Spleen (tissue), 11 donors: ENCODE results near the gene HDDC2. TPM values are rescaled to one million over a fixed set of nuclear protein-coding genes. Genes with fewer than 3 reads are reported as not detected.

Experiments
- DNase-seq: peaks from one replicate; pipeline ENCODE4 v3.0.0-alpha.2; 2020
- H3K27ac ChIP-seq, 8 donors: fragments of 200-600 bp; sonication (generic) in 7 of 8; 1 replicate in 4 of 8; 2 replicates in 4 of 8; pipeline versions ENCODE4 v1.5.0 to v1.8.0; 2016 to 2021; ENCODE audit warnings: inconsistent platforms in 4 of 8, mild to moderate bottlenecking in 4 of 8, moderate library complexity in 1 of 8
- H3K27me3 ChIP-seq, 7 donors: fragments of 200-600 bp; sonication (generic) in 6 of 7; replicated peaks in 1 of 7; 1 replicate in 4 of 7; 2 replicates in 3 of 7; pipeline versions ENCODE4 v1.5.0 to v1.8.0; 2016 to 2021; ENCODE audit warnings: inconsistent platforms in 3 of 7, mild to moderate bottlenecking in 1 of 7
- H3K36me3 ChIP-seq, 6 donors: fragments of 200-600 bp; sonication (generic) in 5 of 6; 1 replicate in 4 of 6; 2 replicates in 2 of 6; pipeline versions ENCODE4 v1.5.0 to v1.8.0; 2016 to 2021; ENCODE audit warnings: inconsistent platforms in 2 of 6
- H3K4me1 ChIP-seq, 6 donors: fragments of 200-600 bp; sonication (generic) in 5 of 6; 1 replicate in 3 of 6; 2 replicates in 3 of 6; pipeline versions ENCODE4 v1.5.0 to v1.8.0; 2016 to 2021; ENCODE audit warnings: inconsistent platforms in 3 of 6
- H3K4me3 ChIP-seq, 8 donors: fragments of 200-600 bp; sonication (generic) in 7 of 8; 1 replicate in 4 of 8; 2 replicates in 4 of 8; pipeline versions ENCODE4 v1.5.0 to v1.8.0; 2016 to 2021; ENCODE audit warnings: inconsistent platforms in 4 of 8, mild to moderate bottlenecking in 4 of 8, moderate library complexity in 2 of 8
- H3K9me3 ChIP-seq, 8 donors: fragments of 200-600 bp; sonication (generic) in 7 of 8; 1 replicate in 4 of 8; 2 replicates in 4 of 8; pipeline versions ENCODE4 v1.5.0 to v1.8.0; 2016 to 2021; ENCODE audit warnings: inconsistent platforms in 4 of 8
- CTCF ChIP-seq, 11 experiments: fragments of 200-600 bp in 7 of 11; fragments of 450-650 bp in 4 of 11; sonication (generic) in 4 of 11; IDR thresholded peaks in 8 of 11; conservative IDR thresholded peaks in 3 of 11; 1 replicate in 7 of 11; 2 replicates in 4 of 11; pipeline versions ENCODE4 v1.4.0 to v1.8.0; 2016 to 2021; ENCODE audit warnings: antibody characterized with exemption in 11 of 11, inconsistent platforms in 4 of 11, mild to moderate bottlenecking in 1 of 11
- POLR2A ChIP-seq, 3 donors: fragments of 450-650 bp; IDR thresholded peaks; one replicate each; pipeline ENCODE4 v1.5.1; 2017; ENCODE audit warnings: antibody characterized with exemption in 3 of 3, mild to moderate bottlenecking in 1 of 3
- POLR2AphosphoS5 ChIP-seq, 3 donors: sonication (generic); formaldehyde crosslinking; IDR thresholded peaks; one replicate each; pipeline ENCODE4 v1.5.1; 2017; ENCODE audit warnings: antibody characterized with exemption in 3 of 3
- WGBS, 5 donors: extraction: QIAGEN DNeasy Blood & Tissue Kit in 3 of 5; methylation state at CpG; one replicate each; pipeline versions ENCODE4 v1.1.5 to v1.1.7; 2013 to 2018; 5-methylcytosine and 5-hydroxymethylcytosine counted together
- intact Hi-C: fragments of 100-400 bp; cut with DNase I; formaldehyde crosslinking; loops from one replicate; pipeline ENCODE4 v1.15.0; 2023; ENCODE audit warnings: low total_unique reads
- polyA plus RNA-seq, 3 donors: library from polyadenylated mRNA; stranded (reverse); fragments of 200-250 nt; gene quantifications; one replicate each; pipeline ENCODE4 v1.2.1, GENCODE V29; 2013
- total RNA-seq, 7 donors: library from RNA; depleted of rRNA in 3 of 7; stranded (reverse); fragments of >200 nt in 3 of 7; fragmentation: NEBNext Ultra II Directional in 4 of 7; extraction: Animal tissue kit (Norgen Biotek cat#: 25700) in 4 of 7; gene quantifications; one replicate each; pipeline versions ENCODE4 v1.1.0 to v1.2.1, GENCODE V29; 2016 to 2021
- donor health status: healthy with polysubstance abuse.
- donor health status: DM: no; HTN: no; CAD: no; lungs with moderate emphysema.
- donor health status: DM: no; HTN: no; CAD: no.
- donor health status: Bipolar disorder and iron deficiency.
- donor health status: healthy.
- donor health status: DM: no; HTN: no; CAD: no.
- donor health status: DM: yes; HTN: yes; CAD: no.

Gene HDDC2
- total and polyA plus RNA-seq, 10 donors, result 22.4 to 68.7 (median 38.7) TPM

- peak overlapping the region in 7 of 8 donors; percentile 9 to 94 (median 91) for H3K27ac ChIP-seq
- no peak overlapping the region for H3K4me3 ChIP-seq
- H3K36me3 ChIP-seq, result peaks cover 0 to 20% (median 5%) of the 10 kb centered on the region in 6 donors
- no peaks in the 10 kb centered on the region for H3K27me3 ChIP-seq
- intact Hi-C loops, result loop anchor here (10.0 kb wide), 1 partner anchor 672 kb away; no protein-coding TSS in a partner anchor
- DNase-seq, result no peak
- peaks cover 0 to 7% (median 0%) of the 10 kb centered on the region in 8 donors for H3K9me3 ChIP-seq
- TF ChIP-seq POLR2A (IDR thresholded peaks at IDR 0.05) (no peak), CTCF (IDR thresholded peaks at IDR 0.05 in 8 of 11, conservative IDR thresholded peaks at IDR 0.05 in 3 of 11) (no peak), POLR2AphosphoS5 (IDR thresholded peaks at IDR 0.05) (no peak)
- peaks cover 10 to 57% (median 25%) of the 10 kb centered on the region in 6 donors for H3K4me1 ChIP-seq
- WGBS, 5 donors, result 72 to 78% (median 76%) methylated on average over 4 of the region's 4 CpGs
Observed at GRCh38 chr6:125302840-125303511, 1.2 kb upstream of the HDDC2 start.

GRCh38 chr6:125300992-125301434 lies 754 bp downstream of the HDDC2 start:
- 5 to 13% (median 6%) methylated on average over 11 of the region's 11 CpGs for WGBS, 5 donors
- TF ChIP-seq POLR2A (IDR thresholded peaks at IDR 0.05) (no peak), POLR2AphosphoS5 (IDR thresholded peaks at IDR 0.05) (no peak), CTCF (IDR thresholded peaks at IDR 0.05 in 8 of 11, conservative IDR thresholded peaks at IDR 0.05 in 3 of 11) (no peak)
- H3K4me1 ChIP-seq, result peaks cover 10 to 71% (median 25%) of the 10 kb centered on the region in 6 donors
- H3K9me3 ChIP-seq, result peaks cover 0 to 7% (median 0%) of the 10 kb centered on the region in 8 donors
- DNase-seq, result no peak
- H3K27ac ChIP-seq, result peak overlapping the region; percentile 85 to 94 (median 90)
- H3K4me3 ChIP-seq, result peak overlapping the region; percentile 59 to 84 (median 62)
- no peaks in the 10 kb centered on the region for H3K27me3 ChIP-seq
- intact Hi-C loops, result loop anchor here (10.0 kb wide), 1 partner anchor 674 kb away; no protein-coding TSS in a partner anchor
- peaks cover 0 to 40% (median 15%) of the 10 kb centered on the region in 6 donors for H3K36me3 ChIP-seq

- no peaks in the 10 kb centered on the region for H3K27me3 ChIP-seq
- intact Hi-C loops, result no loop called here
- peaks cover 0 to 54% (median 17%) of the 10 kb centered on the region in 6 donors for H3K36me3 ChIP-seq
- DNase-seq, result no peak
- 69 to 94% (median 77%) methylated on average over 3 of the region's 3 CpGs for WGBS, 5 donors
- peak overlapping the region in 2 of 8 donors; percentile 4 to 26 for H3K27ac ChIP-seq
- no peaks in the 10 kb centered on the region for H3K9me3 ChIP-seq
- no peak for TF ChIP-seq CTCF (IDR thresholded peaks at IDR 0.05 in 8 of 11, conservative IDR thresholded peaks at IDR 0.05 in 3 of 11)
- no peak for TF ChIP-seq POLR2AphosphoS5 (IDR thresholded peaks at IDR 0.05)
- TF ChIP-seq POLR2A (IDR thresholded peaks at IDR 0.05), result no peak
- H3K4me3 ChIP-seq, result no peak overlapping the region
- peaks cover 10 to 86% (median 26%) of the 10 kb centered on the region in 6 donors for H3K4me1 ChIP-seq
Observed at GRCh38 chr6:125299257-125299656, 2.5 kb downstream of the HDDC2 start.

- no peak overlapping the region for H3K27ac ChIP-seq
- H3K9me3 ChIP-seq, result no peaks in the 10 kb centered on the region
- no peak for TF ChIP-seq POLR2AphosphoS5 (IDR thresholded peaks at IDR 0.05)
- no peak for TF ChIP-seq CTCF (IDR thresholded peaks at IDR 0.05 in 8 of 11, conservative IDR thresholded peaks at IDR 0.05 in 3 of 11)
- TF ChIP-seq POLR2A (IDR thresholded peaks at IDR 0.05), result no peak
- peaks cover 0 to 82% (median 32%) of the 10 kb centered on the region in 6 donors for H3K36me3 ChIP-seq
- no peaks in the 10 kb centered on the region for H3K27me3 ChIP-seq
- H3K4me1 ChIP-seq, result peaks cover 10 to 67% (median 24%) of the 10 kb centered on the region in 6 donors
- intact Hi-C loops, result no loop called here
- 81 to 100% (median 92%) methylated on average over 1 of the region's 1 CpG for WGBS, 5 donors
- DNase-seq, result no peak
- H3K4me3 ChIP-seq, result no peak overlapping the region
Observed at GRCh38 chr6:125296471-125296870, 5.3 kb downstream of the HDDC2 start.
